ENCODE results near the gene PGAP2. TPM values are rescaled to one million over a fixed set of nuclear protein-coding genes. Genes with fewer than 3 reads are reported as not detected.
A peak's percentile ranks its signal among the peaks of the same experiment; 100 is the strongest.

PGAP2 gene
- total and polyA plus RNA-seq, 10 of the 15 experiments (the other 5 are each of a cell fraction or from before 2014, with no cell fraction given), result 12.3 to 37.4 (median 31.9) TPM

- TF ChIP-seq SUZ12 (IDR thresholded peaks at IDR 0.05; ENCODE audit: unreplicated experiment) (no peak), ZNF592 (IDR thresholded peaks at IDR 0.05) (peak; percentile 66; the same call in 1 of the 2 replicates), RBBP5 (conservative IDR thresholded peaks at IDR 0.05) (no peak), ELK1 (IDR thresholded peaks at IDR 0.05; ENCODE audit: low read depth, low read length) (0 out of 2 replicates have a peak, but pooled peaks have one; percentile 22), TBL1XR1 (IDR thresholded peaks at IDR 0.05; ENCODE audit: low read depth, low read length) (peak; percentile 73), ZNF622 (IDR thresholded peaks at IDR 0.05) (no peak), IRF4 (IDR thresholded peaks at IDR 0.05; ENCODE audit: low read depth, low read length) (peak; percentile 48; the same call in 1 of the 2 replicates), LARP7 (IDR thresholded peaks at IDR 0.05) (peak; percentile 18), NBN (IDR thresholded peaks at IDR 0.05) (no peak; the same call in 1 of the 2 replicates), RELB (IDR thresholded peaks at IDR 0.05; ENCODE audit: low read depth) (peak; percentile 53; the same call in 1 of the 2 replicates), FOS (IDR thresholded peaks at IDR 0.05; ENCODE audit: borderline replicate concordance, extremely low read depth, insufficient read length) (no peak), PAX8 (IDR thresholded peaks at IDR 0.05) (no peak), TARDBP (IDR thresholded peaks at IDR 0.05; ENCODE audit: borderline replicate concordance) (no peak), HDGF (IDR thresholded peaks at IDR 0.05) (no peak), SUPT20H (IDR thresholded peaks at IDR 0.05; ENCODE audit: borderline replicate concordance, control insufficient read depth, low read depth, low read length) (no peak), KDM1A (IDR thresholded peaks at IDR 0.05; ENCODE audit: borderline replicate concordance) (no peak), RAD21 (IDR thresholded peaks at IDR 0.05; ENCODE audit: insufficient read depth, low read depth, low read length) (peak; percentile 92), MAX (IDR thresholded peaks at IDR 0.05; ENCODE audit: low read depth, low read length) (peak; percentile 67), MYB (IDR thresholded peaks at IDR 0.05; ENCODE audit: borderline replicate concordance, low read depth, low read length) (no peak), CBX5 (IDR thresholded peaks at IDR 0.05; ENCODE audit: low read depth) (no peak; the same call in 1 of the 2 replicates), POLR2A (IDR thresholded peaks at IDR 0.05; ENCODE audit: low read depth, low read length) (peak; percentile 72), CBX3 (IDR thresholded peaks at IDR 0.05; ENCODE audit: borderline replicate concordance, low read depth) (no peak), PKNOX1 (IDR thresholded peaks at IDR 0.05) (no peak), STAT3 (IDR thresholded peaks at IDR 0.05; ENCODE audit: low read depth, low read length) (no peak)
These were observed 46.8 kb downstream of the PGAP2 start, which contains the start of gene STIM1 (continued) for GRCh38 chr11:3854977-3855807.

Data from GM12878 (cell line).